Astrocyte of the spinal cord (primary cell): Measurements from ENCODE around the gene SNCAIP.
A peak's percentile ranks its signal among the peaks of the same experiment; 100 is the strongest.

Experiments
- DNase-seq: peaks from one replicate; pipeline ENCODE4 v3.0.0; 2011; ENCODE audit warnings: low read depth, low spot score
- H3K4me3 ChIP-seq: 2 replicates; pipeline ENCODE4 v1.5.1; 2011; ENCODE audit warnings: low read depth, mild to moderate bottlenecking, low read length, moderate library complexity
- in situ Hi-C: cut with HindIII; loops from 2 replicates; pipeline ENCODE4 v1.10.0; 2017; ENCODE audit warnings: low sequenced_read_pairs
- TF ChIP-seq, protein P1 (sequence below): IDR thresholded peaks from 2 replicates; pipeline ENCODE4 v1.5.1; 2012; ENCODE audit warnings: low read depth, mild to moderate bottlenecking, low read length, inconsistent platforms

SNCAIP gene

DNA sequence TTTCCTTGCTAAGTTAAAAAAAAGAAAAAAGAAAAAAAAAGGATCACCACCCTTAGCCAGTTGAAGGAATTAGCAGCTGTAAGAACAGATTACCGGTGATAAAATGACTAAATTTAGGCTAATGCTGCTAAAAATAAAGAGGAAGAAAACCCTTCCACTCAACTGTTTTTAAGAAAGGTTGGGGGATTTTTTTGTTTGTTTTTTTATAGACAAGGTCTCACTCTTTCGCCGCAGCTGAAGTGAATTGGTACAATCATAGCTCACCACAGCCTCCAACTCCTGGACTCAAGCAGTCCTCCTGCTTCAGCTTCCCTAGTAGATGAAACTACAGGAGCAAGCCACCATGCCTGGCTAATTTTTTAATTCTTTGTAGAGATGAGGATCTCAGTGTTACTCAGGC is 101.7 kb downstream of the SNCAIP start:
- no peak overlapping the region for H3K4me3 ChIP-seq
- no peak for DNase-seq
- TF ChIP-seq, protein P1, sequence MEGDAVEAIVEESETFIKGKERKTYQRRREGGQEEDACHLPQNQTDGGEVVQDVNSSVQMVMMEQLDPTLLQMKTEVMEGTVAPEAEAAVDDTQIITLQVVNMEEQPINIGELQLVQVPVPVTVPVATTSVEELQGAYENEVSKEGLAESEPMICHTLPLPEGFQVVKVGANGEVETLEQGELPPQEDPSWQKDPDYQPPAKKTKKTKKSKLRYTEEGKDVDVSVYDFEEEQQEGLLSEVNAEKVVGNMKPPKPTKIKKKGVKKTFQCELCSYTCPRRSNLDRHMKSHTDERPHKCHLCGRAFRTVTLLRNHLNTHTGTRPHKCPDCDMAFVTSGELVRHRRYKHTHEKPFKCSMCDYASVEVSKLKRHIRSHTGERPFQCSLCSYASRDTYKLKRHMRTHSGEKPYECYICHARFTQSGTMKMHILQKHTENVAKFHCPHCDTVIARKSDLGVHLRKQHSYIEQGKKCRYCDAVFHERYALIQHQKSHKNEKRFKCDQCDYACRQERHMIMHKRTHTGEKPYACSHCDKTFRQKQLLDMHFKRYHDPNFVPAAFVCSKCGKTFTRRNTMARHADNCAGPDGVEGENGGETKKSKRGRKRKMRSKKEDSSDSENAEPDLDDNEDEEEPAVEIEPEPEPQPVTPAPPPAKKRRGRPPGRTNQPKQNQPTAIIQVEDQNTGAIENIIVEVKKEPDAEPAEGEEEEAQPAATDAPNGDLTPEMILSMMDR, result no peak
- in situ Hi-C loops, result no loop called here

DNA sequence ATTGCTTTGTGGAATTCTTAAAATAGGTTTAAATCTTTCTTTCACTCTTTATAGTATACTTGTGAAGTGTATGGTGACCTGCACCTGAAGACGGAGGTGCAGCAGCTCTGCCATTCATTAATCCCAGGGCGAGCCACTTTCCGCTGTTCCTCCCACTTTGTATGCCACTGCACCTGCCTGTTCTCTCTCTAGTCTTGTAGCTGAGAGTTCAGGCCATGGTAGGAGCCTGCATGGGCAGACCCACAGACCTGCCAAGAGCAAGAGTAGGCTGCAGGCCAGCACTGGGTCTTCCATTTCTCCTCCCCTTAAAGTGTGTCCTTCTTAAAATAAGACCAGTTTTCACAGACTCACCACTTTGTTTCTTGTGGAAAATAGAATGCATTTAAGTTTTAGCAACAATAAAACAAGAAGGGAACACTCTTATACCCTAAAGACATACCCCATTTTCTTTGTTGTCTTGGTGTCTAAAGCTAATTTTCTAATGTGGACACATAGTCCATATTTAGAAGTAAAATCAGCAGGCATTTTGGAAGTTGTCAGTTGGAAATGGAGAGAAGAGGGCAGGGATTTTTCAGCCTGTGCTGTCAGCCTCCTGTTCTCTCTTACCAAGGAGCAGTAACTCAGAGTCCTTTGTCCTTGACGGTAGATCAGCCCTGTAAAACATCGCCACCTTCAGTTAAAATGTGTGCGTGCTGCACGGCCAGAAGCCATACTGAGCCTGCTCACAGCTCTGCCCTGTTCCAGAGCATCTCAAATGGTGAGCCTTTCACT is 103.2 kb downstream of the SNCAIP start:
- in situ Hi-C loops, result no loop called here
- no peak overlapping the region for H3K4me3 ChIP-seq
- TF ChIP-seq, protein P1, result peak; percentile 84
- DNase-seq, result peak; percentile 72

- no peak for DNase-seq
- TF ChIP-seq, protein P1, result no peak
- no peak overlapping the region for H3K4me3 ChIP-seq
- in situ Hi-C loops, result no loop called here
These were observed 103.7 kb downstream of the SNCAIP start for GRCh38 chr5:122415801-122416120.

DNA sequence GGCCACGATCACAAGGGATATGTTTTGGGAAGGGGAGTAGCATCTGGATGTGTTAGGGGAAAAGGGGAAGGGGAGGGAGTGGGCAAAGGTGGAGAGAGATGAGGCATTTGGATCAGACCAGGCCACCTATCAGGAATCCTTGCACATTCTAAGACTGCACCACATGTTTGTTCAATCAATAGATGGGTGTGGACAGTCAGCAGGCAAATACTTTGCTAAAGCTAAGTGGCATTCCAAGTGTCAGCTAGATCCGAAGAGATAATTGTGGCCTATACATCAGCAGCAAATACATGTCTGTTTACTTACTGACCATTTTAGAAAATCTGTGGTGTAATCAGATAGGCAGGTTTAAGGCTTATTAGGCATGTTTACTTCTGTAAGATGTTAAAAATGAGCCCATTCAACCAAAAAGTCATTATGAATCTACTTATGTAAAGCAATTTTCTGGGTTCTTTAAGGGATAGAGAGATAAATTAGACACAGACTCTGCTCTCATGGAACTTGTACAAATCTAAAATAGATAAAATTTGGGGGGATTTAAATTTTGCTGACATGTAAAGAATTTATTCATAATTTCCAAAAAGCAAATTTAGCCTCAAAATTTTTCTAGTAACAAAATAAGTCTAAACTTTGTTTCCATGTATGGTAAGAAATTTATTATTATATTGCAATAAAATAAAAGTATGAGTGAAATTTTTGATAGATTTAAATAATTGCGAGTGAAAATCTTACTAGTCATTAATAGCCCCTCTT is 107.3 kb downstream of the SNCAIP start:
- no peak overlapping the region for H3K4me3 ChIP-seq
- DNase-seq, result no peak
- in situ Hi-C loops, result no loop called here
- TF ChIP-seq, protein P1, result no peak

GRCh38 chr5:122420091-122420490 is 108.1 kb downstream of the SNCAIP start:
- no peak for DNase-seq
- no peak overlapping the region for H3K4me3 ChIP-seq
- in situ Hi-C loops, result no loop called here
- TF ChIP-seq, protein P1, result no peak

- TF ChIP-seq, protein P1, result no peak
- in situ Hi-C loops, result no loop called here
- H3K4me3 ChIP-seq, result no peak overlapping the region
- no peak for DNase-seq
These were observed 108.7 kb downstream of the SNCAIP start for GRCh38 chr5:122420537-122421236.
